Neural progenitor cell (in vitro differentiated cells): ENCODE data around the gene VSTM4.

Source experiments
- CTCF ChIP-seq: fragments of 200-600 bp; sonication (generic); IDR thresholded peaks from 2 replicates; pipeline ENCODE4 v1.5.1; 2017; ENCODE audit warnings: antibody characterized with exemption, mild to moderate bottlenecking
- EZH2 ChIP-seq: fragments of 200-600 bp; sonication (generic); IDR thresholded peaks from 2 replicates; pipeline ENCODE4 v1.6.1; 2017; ENCODE audit warnings: antibody characterized with exemption, mild to moderate bottlenecking, moderate library complexity

GRCh38 chr10:49068209-49068608 lies 47.1 kb downstream of the VSTM4 start:
- TF ChIP-seq CTCF, result no peak
- TF ChIP-seq EZH2, result no peak
